ENCODE measurements around the gene CDC42EP3. TPM values are rescaled to one million over a fixed set of nuclear protein-coding genes. Genes with fewer than 3 reads are reported as not detected.

Gene CDC42EP3
- total and polyA plus RNA-seq, 12 donors: 4.2 to 30.2 (median 10.7) TPM

DNA sequence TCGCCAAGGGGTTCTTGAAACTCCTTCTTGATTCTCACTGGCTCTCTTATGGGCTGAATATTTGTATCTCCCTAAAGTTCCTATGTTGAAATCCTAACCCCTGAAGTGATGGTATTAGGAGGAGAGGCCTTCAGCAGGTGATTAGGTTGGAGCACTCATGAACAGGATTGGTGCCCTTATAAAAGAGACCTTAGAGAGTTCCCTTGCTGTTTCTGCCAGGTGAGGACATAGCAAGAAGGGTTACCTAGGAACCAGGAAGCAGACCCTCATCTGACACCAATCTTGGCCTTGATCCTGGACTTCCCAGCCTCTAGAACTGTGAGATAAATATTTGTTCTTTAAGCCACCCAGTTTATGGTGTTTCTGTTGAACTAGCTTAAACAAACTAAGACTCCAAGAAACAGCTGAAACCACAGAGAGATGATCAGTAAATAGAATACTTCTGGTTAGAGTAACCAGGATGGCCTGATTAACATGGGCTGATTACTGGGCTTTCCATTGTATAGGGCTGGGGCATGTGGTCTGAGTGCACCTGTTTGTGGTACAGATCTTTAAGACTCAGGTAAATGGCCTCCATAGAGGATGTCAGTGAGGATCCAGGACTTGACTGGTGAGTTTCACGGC is 7.7 kb upstream of the CDC42EP3 start:
- DNase-seq: no peak
- intact Hi-C loops (cut with DNase I): no loop called here
- H3K4me1 ChIP-seq (replicated peaks in 1 of 2): no peaks in the 10 kb centered on the region
- no peaks in the 10 kb centered on the region for H3K9me3 ChIP-seq (replicated peaks in 1 of 3)
- no peak overlapping the region for H3K27ac ChIP-seq
- H3K27me3 ChIP-seq: no peaks in the 10 kb centered on the region
- TF ChIP-seq, protein P1, sequence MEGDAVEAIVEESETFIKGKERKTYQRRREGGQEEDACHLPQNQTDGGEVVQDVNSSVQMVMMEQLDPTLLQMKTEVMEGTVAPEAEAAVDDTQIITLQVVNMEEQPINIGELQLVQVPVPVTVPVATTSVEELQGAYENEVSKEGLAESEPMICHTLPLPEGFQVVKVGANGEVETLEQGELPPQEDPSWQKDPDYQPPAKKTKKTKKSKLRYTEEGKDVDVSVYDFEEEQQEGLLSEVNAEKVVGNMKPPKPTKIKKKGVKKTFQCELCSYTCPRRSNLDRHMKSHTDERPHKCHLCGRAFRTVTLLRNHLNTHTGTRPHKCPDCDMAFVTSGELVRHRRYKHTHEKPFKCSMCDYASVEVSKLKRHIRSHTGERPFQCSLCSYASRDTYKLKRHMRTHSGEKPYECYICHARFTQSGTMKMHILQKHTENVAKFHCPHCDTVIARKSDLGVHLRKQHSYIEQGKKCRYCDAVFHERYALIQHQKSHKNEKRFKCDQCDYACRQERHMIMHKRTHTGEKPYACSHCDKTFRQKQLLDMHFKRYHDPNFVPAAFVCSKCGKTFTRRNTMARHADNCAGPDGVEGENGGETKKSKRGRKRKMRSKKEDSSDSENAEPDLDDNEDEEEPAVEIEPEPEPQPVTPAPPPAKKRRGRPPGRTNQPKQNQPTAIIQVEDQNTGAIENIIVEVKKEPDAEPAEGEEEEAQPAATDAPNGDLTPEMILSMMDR (IDR thresholded peaks at IDR 0.05): no peak
- TF ChIP-seq POLR2A (IDR thresholded peaks at IDR 0.05): no peak
- no peaks in the 10 kb centered on the region for H3K36me3 ChIP-seq (replicated peaks in 1 of 2)
- H3K4me3 ChIP-seq: no peak overlapping the region
- WGBS, 4 donors: 46 to 100% (median 73%) methylated on average over 2 of the region's 2 CpGs

DNA sequence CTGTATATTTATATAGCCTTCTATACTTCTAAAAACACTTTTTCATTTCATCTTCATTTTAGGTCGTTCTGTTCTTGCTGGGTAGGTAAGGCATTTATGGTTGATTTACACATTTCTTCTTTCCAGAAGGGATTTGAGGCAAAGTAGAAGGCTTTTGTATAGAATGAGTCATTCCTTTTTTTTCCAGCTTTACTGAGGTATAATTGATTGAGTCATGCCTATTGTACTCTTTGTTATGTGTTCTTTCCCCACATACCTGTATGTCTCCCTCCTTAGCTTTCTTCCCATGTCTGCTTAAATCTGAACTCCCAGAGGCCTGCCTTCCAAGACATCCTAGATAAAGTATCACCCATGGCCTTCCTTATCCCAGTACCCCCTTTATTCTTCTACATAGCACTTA is 4.8 kb upstream of the CDC42EP3 start:
- Histone ChIP-seq H3K4me1 (replicated peaks in 1 of 2) (no peaks in the 10 kb centered on the region), H3K27me3 (no peaks in the 10 kb centered on the region), H3K27ac (no peak overlapping the region), H3K9me3 (replicated peaks in 1 of 3) (no peaks in the 10 kb centered on the region), H3K36me3 (replicated peaks in 1 of 2) (no peaks in the 10 kb centered on the region), H3K4me3 (no peak overlapping the region)
- TF ChIP-seq, protein P1 (IDR thresholded peaks at IDR 0.05): no peak
- TF ChIP-seq POLR2A (IDR thresholded peaks at IDR 0.05): no peak
- DNase-seq: no peak
- intact Hi-C loops (cut with DNase I): no loop called here
- 46 to 65% (median 56%) methylated on average over 1 of the region's 1 CpG for WGBS, 4 donors

DNA sequence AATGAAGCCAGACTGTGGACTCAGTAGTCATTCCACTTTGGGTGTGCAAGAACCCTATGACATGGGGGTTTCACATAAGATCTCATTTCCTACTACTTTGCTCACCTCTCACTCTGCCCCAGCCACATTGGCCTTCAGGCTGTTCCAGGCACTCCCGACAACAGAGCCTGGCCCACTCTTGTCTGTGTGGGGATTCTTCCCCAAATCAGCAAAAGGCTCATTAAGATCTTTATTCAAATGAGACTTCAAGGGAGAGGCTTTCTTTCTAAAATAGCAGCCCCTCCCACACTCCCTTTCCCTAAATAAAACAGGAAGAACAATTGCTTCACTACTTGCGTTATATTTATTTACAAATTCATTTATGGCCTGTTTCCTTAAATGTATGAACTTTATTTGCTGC is 3.5 kb upstream of the CDC42EP3 start:
- WGBS, 4 donors: 72 to 88% (median 81%) methylated on average over 2 of the region's 2 CpGs
- no peaks in the 10 kb centered on the region for H3K27me3 ChIP-seq
- no peaks in the 10 kb centered on the region for H3K9me3 ChIP-seq (replicated peaks in 1 of 3)
- peaks cover 0 to 7% of the 10 kb centered on the region in 2 donors for H3K4me1 ChIP-seq (replicated peaks in 1 of 2)
- H3K27ac ChIP-seq: no peak overlapping the region
- intact Hi-C loops (cut with DNase I): no loop called here
- TF ChIP-seq, protein P1 (IDR thresholded peaks at IDR 0.05): no peak
- TF ChIP-seq POLR2A (IDR thresholded peaks at IDR 0.05): no peak
- H3K36me3 ChIP-seq (replicated peaks in 1 of 2): no peaks in the 10 kb centered on the region
- DNase-seq: no peak
- no peak overlapping the region for H3K4me3 ChIP-seq

DNA sequence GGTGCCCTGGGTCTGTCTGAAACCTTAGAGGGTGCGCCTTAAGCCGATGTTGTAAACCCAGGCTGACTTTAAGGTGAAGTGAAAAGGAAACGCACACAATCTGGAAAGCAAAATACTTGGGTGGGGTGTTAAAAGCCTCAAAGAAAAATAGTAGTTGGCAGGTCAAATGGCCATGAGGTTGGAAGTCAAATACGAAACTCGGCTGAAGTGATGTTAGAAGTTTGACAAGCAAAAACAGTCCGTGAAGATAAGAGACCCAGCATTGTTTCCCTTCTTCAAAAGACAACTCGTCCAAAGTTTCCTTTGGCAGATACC is 1.4 kb upstream of the CDC42EP3 start:
- Histone ChIP-seq H3K36me3 (replicated peaks in 1 of 2) (no peaks in the 10 kb centered on the region), H3K27ac (peak overlapping the region in 3 of 5 donors; percentile 53 to 90 (median 77)), H3K4me3 (peak overlapping the region in 3 of 4 donors; percentile 55 to 94 (median 70)), H3K27me3 (no peaks in the 10 kb centered on the region), H3K9me3 (replicated peaks in 1 of 3) (no peaks in the 10 kb centered on the region), H3K4me1 (replicated peaks in 1 of 2) (peaks cover 0 to 7% of the 10 kb centered on the region in 2 donors)
- 15 to 29% (median 22%) methylated on average over 6 to 7 of the region's 7 CpGs for WGBS, 4 donors
- DNase-seq: no peak
- TF ChIP-seq, protein P1 (IDR thresholded peaks at IDR 0.05): no peak
- no peak for TF ChIP-seq POLR2A (IDR thresholded peaks at IDR 0.05)
- intact Hi-C loops (cut with DNase I): no loop called here

Data from adrenal gland (tissue), 12 donors.